OCI-LY3 (cell line): Measurements from ENCODE around the gene SLC39A13.

Experiments used
- CTCF ChIP-seq: fragments of 200-600, 300-600 bp; sonication (generic); IDR thresholded peaks from 2 replicates; pipeline ENCODE4 v1.5.1; 2014; ENCODE audit warnings: antibody characterized with exemption, low read length, low read depth
- EZH2phosphoT487 ChIP-seq: fragments of 200-600 bp; shearing (Covaris generic); IDR thresholded peaks from 2 replicates; pipeline ENCODE4 v1.6.1; 2018; ENCODE audit warnings: antibody characterized with exemption, mixed run types, low read depth

DNA sequence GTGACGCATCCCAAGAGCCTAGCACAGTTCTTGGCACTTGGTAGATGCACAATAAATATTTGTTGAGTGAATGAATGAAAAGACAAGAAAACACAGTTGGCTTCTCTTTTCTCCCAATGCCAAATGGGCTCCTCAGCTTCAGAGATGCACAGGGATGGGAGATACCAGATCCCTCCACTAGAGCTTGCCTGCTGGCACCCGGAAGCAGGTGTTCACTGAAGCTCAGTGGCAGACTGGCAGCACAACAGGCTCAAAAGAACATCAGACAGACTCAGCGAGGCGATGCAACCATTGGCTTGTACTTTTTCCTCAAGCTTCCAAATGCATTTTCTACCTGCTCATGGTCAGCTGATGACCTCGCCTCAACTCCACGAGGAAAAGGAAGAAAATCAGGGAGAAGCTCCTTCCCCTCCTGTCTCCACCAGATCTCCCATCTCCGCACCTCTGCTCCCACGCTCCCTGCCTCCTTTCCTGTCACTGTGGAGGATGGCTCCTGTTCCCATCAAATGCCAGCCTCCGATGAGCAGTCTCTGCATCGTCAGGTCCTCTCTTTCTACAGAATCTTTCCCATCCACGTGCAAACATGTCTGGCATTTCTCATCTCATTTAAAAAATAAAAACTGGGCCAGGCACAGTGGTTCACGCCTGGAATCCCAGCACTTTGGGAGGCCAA, 34.8 kb downstream of the SLC39A13 start:
- no peak for TF ChIP-seq CTCF
- TF ChIP-seq EZH2phosphoT487: no peak
